GM21528 (cell line): ENCODE measurements around the gene EGLN2.
"Not testable (repeated sequence)": the region's sequence is repeated elsewhere in the genome, so short reads cannot be mapped to it uniquely, and the experiment has no call there.

ENCODE experiments used
- ATAC-seq: cut with Tn5 transposase; IDR thresholded peaks from one replicate; pipeline ENCODE4 v1.9.1; 2021; ENCODE audit warnings: mild to moderate bottlenecking, moderate library complexity; ENCODE audit not compliant: unreplicated experiment, low FRiP score

EGLN2 gene

GRCh38 chr19:40813182-40813581 is 14.2 kb downstream of the EGLN2 start:
- ATAC-seq = no peak

- no peak for ATAC-seq
Measured at GRCh38 chr19:40815223-40815622, 16.2 kb downstream of the EGLN2 start.

- not testable (repeated sequence) for ATAC-seq
Measured at GRCh38 chr19:40818480-40819399, 19.7 kb downstream of the EGLN2 start.

- ATAC-seq = not testable (repeated sequence)
Measured at GRCh38 chr19:40819479-40820234, 20.7 kb downstream of the EGLN2 start.

- no peak for ATAC-seq
Measured at GRCh38 chr19:40822161-40822560, 23.2 kb downstream of the EGLN2 start.

- not testable (repeated sequence) for ATAC-seq
Measured at GRCh38 chr19:40822704-40823553, 23.9 kb downstream of the EGLN2 start.

- not testable (repeated sequence) for ATAC-seq
Measured at GRCh38 chr19:40824916-40825315, 25.9 kb downstream of the EGLN2 start.

GRCh38 chr19:40825460-40826095 is 26.6 kb downstream of the EGLN2 start:
- ATAC-seq = not testable (repeated sequence)

GRCh38 chr19:40826312-40826698 is 27.3 kb downstream of the EGLN2 start:
- ATAC-seq = not testable (repeated sequence)

- not testable (repeated sequence) for ATAC-seq
Measured at GRCh38 chr19:40826699-40827385, 27.9 kb downstream of the EGLN2 start.

GRCh38 chr19:40827386-40828247 is 28.6 kb downstream of the EGLN2 start:
- ATAC-seq = no peak

GRCh38 chr19:40829205-40829604 is 30.2 kb downstream of the EGLN2 start:
- no peak for ATAC-seq

- not testable (repeated sequence) for ATAC-seq
Measured at GRCh38 chr19:40830741-40831140, 31.8 kb downstream of the EGLN2 start.

- no peak for ATAC-seq
Measured at GRCh38 chr19:40831502-40832430, 32.8 kb downstream of the EGLN2 start.

- ATAC-seq = not testable (repeated sequence)
Measured at GRCh38 chr19:40832431-40832790, 33.4 kb downstream of the EGLN2 start.

- not testable (repeated sequence) for ATAC-seq
Measured at GRCh38 chr19:40833728-40834533, 34.9 kb downstream of the EGLN2 start.
